Psoas muscle (tissue), 8 donors: ENCODE measurements around the gene SLC66A2. TPM values are rescaled to one million over a fixed set of nuclear protein-coding genes. Genes with fewer than 3 reads are reported as not detected.
A peak's percentile ranks its signal among the peaks of the same experiment; 100 is the strongest.

Source experiments
- ATAC-seq, 4 donors: fragments of 200-7000 bp; cut with Tn5 transposase; one replicate each; pipeline ENCODE4 v1.9.1; 2020; ENCODE audit warnings: moderate library complexity in 3 of 4, mild to moderate bottlenecking in 2 of 4
- DNase-seq, 2 donors: peaks; one replicate each; pipeline ENCODE4 v3.0.0-alpha.2; 2020
- H3K27ac ChIP-seq: fragments of 200-600 bp; one replicate; pipeline ENCODE4 v1.8.0; 2022
- H3K27me3 ChIP-seq, 3 donors: fragments of 200-600 bp in 1 of 3; one replicate each; pipeline versions ENCODE4 v1.6.1 to v1.8.0; 2013 to 2022; ENCODE audit warnings: low read length in 2 of 3, mild to moderate bottlenecking in 2 of 3, moderate library complexity in 1 of 3; ENCODE audit not compliant: insufficient read depth in 3 of 3
- H3K36me3 ChIP-seq, 2 donors: fragments of 200-600 bp in 1 of 2; one replicate each; pipeline versions ENCODE4 v1.6.1 to v1.8.0; 2013 to 2022; ENCODE audit warnings: low read depth in 1 of 2, mild to moderate bottlenecking in 1 of 2, moderate library complexity in 1 of 2; ENCODE audit not compliant: insufficient read depth in 1 of 2
- H3K4me1 ChIP-seq: fragments of 200-600 bp; one replicate; pipeline ENCODE4 v1.8.0; 2022
- H3K4me3 ChIP-seq: fragments of 200-600 bp; one replicate; pipeline ENCODE4 v1.8.0; 2022; ENCODE audit warnings: mild to moderate bottlenecking
- H3K9me3 ChIP-seq: fragments of 200-600 bp; one replicate; pipeline ENCODE4 v1.8.0; 2022
- WGBS, 3 donors: extraction: QIAGEN DNeasy Blood & Tissue Kit; methylation state at CpG; one replicate each; pipeline versions ENCODE4 v1.1.6 to v1.1.7; 2013; 5-methylcytosine and 5-hydroxymethylcytosine counted together
- intact Hi-C, 2 donors: fragments of 100-400 bp; cut with DNase I; formaldehyde crosslinking; loops; one replicate each; pipeline versions ENCODE4 v1.11.0 to v1.14.2; 2022
- polyA plus RNA-seq, 3 donors: library from polyadenylated mRNA; stranded (reverse); fragments of 200-250 nt; gene quantifications; one replicate each; pipeline ENCODE4 v1.2.3, GENCODE V29; 2013
- total RNA-seq, 4 donors: library from RNA; stranded (reverse); fragmentation: NEBNext Ultra II Directional in 2 of 4; extraction: Animal tissue kit (Norgen Biotek cat#: 25700) in 2 of 4; gene quantifications; one replicate each; pipeline versions ENCODE4 v1.2.1 to v1.2.4, GENCODE V29; 2021 to 2023
- TF ChIP-seq, protein P1 (sequence below): fragments of 200-600 bp; IDR thresholded peaks from one replicate; pipeline ENCODE4 v1.8.0; 2022; ENCODE audit warnings: antibody characterized with exemption
- donor health status: healthy with polysubstance abuse.
- donor health status: DM: no; HTN: no; CAD: no; lungs with moderate emphysema.
- donor health status: Bipolar disorder and iron deficiency.
- donor health status: healthy.
- donor health status: DM: yes; HTN: yes; CAD: no.
- donor health status: DM: no; HTN: no; CAD: no.
- donor health status: DM: no; HTN: no; CAD: no.
- donor health status: DM: yes; HTN: yes; CAD: no.

SLC66A2 gene
- total and polyA plus RNA-seq, 7 donors = 36.4 to 160 (median 67.7) TPM

- WGBS, 3 donors = 99 to 100% (median 100%) methylated on average over 2 of the region's 2 CpGs
- H3K27ac ChIP-seq = no peak overlapping the region
- H3K4me3 ChIP-seq = no peak overlapping the region
- intact Hi-C loops = no loop called here
- peaks cover 22% of the 10 kb centered on the region for H3K4me1 ChIP-seq
- H3K27me3 ChIP-seq = no peaks in the 10 kb centered on the region
- peaks cover 22% of the 10 kb centered on the region for H3K9me3 ChIP-seq
- no peak for ATAC-seq
- H3K36me3 ChIP-seq = peaks cover 0 to 11% of the 10 kb centered on the region in 2 donors
- DNase-seq = no peak
- TF ChIP-seq, protein P1, sequence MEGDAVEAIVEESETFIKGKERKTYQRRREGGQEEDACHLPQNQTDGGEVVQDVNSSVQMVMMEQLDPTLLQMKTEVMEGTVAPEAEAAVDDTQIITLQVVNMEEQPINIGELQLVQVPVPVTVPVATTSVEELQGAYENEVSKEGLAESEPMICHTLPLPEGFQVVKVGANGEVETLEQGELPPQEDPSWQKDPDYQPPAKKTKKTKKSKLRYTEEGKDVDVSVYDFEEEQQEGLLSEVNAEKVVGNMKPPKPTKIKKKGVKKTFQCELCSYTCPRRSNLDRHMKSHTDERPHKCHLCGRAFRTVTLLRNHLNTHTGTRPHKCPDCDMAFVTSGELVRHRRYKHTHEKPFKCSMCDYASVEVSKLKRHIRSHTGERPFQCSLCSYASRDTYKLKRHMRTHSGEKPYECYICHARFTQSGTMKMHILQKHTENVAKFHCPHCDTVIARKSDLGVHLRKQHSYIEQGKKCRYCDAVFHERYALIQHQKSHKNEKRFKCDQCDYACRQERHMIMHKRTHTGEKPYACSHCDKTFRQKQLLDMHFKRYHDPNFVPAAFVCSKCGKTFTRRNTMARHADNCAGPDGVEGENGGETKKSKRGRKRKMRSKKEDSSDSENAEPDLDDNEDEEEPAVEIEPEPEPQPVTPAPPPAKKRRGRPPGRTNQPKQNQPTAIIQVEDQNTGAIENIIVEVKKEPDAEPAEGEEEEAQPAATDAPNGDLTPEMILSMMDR = no peak
Observed at GRCh38 chr18:79930020-79930642, 21.3 kb downstream of the SLC66A2 start.

GRCh38 chr18:79928563-79928960 is 22.9 kb downstream of the SLC66A2 start:
- peaks cover 30% of the 10 kb centered on the region for H3K4me1 ChIP-seq
- no peak for ATAC-seq
- peaks cover 22% of the 10 kb centered on the region for H3K9me3 ChIP-seq
- TF ChIP-seq, protein P1 = no peak
- intact Hi-C loops = loop anchor here in 1 of 2 donors (10.0 kb wide), 1 partner anchor 254 kb away; the partner anchor contains the start of gene CTDP1
- WGBS, 3 donors = 96 to 99% (median 99%) methylated on average over 9 of the region's 9 CpGs
- H3K27ac ChIP-seq = no peak overlapping the region
- H3K36me3 ChIP-seq = peaks cover 0 to 17% of the 10 kb centered on the region in 2 donors
- no peaks in the 10 kb centered on the region for H3K27me3 ChIP-seq
- peak in 1 of 2 donors; percentile 32 for DNase-seq
- H3K4me3 ChIP-seq = no peak overlapping the region

GRCh38 chr18:79927607-79928562 is 23.6 kb downstream of the SLC66A2 start:
- 64 to 85% (median 74%) methylated on average over 25 of the region's 25 CpGs for WGBS, 3 donors
- Histone ChIP-seq H3K9me3 (peaks cover 17% of the 10 kb centered on the region), H3K36me3 (peaks cover 0 to 19% of the 10 kb centered on the region in 2 donors), H3K4me3 (no peak overlapping the region), H3K27ac (no peak overlapping the region), H3K4me1 (peaks cover 30% of the 10 kb centered on the region), H3K27me3 (no peaks in the 10 kb centered on the region)
- ATAC-seq (peak in 2 of 4 donors; percentile 25 to 35), DNase-seq (peak in 1 of 2 donors; percentile 49)
- TF ChIP-seq, protein P1 = no peak
- intact Hi-C loops = loop anchor here in 1 of 2 donors (10.0 kb wide), 1 partner anchor 253 kb away; the partner anchor contains the start of gene CTDP1

DNA sequence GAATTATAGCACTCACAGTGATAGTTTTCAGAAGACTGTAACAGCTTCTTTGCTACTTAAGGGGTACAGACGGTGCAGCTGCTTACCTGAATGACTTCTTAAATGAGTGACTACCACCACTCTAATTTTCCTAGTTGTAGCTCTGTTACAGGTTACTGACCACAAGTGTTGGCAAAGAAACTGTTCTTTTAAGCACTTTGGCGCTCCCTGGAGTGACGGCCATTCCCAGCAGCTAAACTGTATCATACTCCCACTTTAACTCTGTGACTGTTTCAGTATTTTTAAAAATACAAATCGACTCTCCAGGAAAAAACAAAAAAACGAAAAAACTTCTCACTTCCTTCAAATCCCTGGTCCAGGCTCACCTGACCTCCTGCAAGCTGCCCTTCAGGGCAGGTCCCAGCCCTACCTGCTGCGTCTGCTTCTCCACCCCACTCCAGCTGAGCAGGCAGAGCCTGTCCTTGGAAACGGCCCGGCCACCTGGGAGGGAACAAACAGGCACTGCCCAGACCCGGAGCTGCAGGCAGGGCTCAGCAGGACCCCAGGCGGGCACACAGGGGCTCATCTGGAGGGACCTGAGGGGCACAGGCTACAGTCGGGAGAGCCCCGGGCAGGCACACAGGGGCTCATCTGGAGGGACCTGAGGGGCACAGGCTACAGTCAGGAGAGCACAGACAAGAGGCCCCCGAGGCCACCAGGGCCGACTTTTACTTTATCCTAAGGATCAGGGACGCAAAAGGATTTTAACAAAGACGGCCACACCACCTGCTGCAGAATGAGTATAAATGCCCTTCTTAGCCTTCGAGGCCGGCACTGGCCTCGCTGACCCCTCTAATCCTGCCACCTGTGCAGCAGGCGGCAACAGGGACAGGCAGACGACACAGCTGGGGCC is 24.5 kb downstream of the SLC66A2 start:
- Histone ChIP-seq H3K9me3 (peaks cover 10% of the 10 kb centered on the region), H3K27ac (no peak overlapping the region), H3K4me3 (no peak overlapping the region), H3K36me3 (peaks cover 0 to 19% of the 10 kb centered on the region in 2 donors), H3K4me1 (peaks cover 30% of the 10 kb centered on the region), H3K27me3 (no peaks in the 10 kb centered on the region)
- intact Hi-C loops = loop anchor here in 1 of 2 donors (10.0 kb wide), 1 partner anchor 252 kb away; the partner anchor contains the start of gene CTDP1
- DNase-seq (peak in 1 of 2 donors; percentile 52), ATAC-seq (no peak)
- 68 to 85% (median 73%) methylated on average over 21 of the region's 21 CpGs for WGBS, 3 donors
- TF ChIP-seq, protein P1 = no peak
